SHP77 treated with DMSO at 0.1 percent for 48 hours (cell line): Measurements from ENCODE around the gene CIB1.

Experiments
- DNase-seq: peaks from one replicate; lab custom pipeline; 2025; lab: John Stamatoyannopoulos, UW

The CIB1 gene

GRCh38 chr15:90240856-90241255, 7.1 kb upstream of the CIB1 start:
- no peak for DNase-seq

GRCh38 chr15:90239371-90239770, 5.6 kb upstream of the CIB1 start:
- no peak for DNase-seq

DNA sequence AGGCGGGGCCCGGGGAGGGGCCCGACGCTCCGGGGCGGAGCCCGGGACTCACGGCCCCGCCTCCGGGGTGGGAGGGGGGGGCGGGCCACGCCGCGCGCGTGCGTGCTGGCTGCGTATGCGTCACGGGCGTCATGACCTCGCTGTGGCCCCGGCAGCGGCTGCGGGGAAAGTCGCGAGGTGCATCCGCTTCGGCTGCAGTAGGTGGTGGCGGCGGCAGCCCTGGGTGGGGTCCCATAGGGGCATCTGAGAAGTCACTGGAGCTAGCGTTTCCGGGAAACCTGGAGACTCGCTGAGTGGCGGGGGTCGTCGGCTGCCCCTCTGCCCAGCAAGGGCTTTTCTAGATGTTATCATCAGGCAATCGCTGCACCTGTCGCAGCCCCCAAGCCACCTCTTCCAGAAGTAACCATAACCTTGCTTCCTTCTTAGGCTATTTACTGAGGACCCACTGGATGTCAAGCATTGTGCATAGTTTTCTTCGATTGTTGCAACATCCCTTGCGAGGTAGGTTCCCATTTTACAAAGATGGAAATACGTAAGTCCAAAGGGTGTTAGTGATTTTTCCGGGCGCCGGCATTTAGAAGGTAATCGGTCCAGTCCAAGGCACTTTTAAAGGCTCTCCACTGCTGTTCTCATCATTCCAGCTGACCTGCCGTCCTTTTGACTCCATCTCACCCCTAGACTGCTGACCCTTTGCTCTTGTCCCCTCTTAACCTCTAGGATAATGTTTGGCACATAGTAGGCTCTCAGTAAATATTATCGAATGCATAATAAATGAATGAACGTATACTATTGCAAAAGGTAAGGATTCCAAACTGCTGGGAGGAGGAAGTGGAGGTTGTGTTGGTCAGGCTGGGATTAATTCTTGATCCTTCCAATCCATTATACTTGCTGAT, 601 bp upstream of the CIB1 start, which contains the start of gene GDPGP1:
Gene GDPGP1, plus strand, starts transcription at position 114 of the 893 bp plus-strand sequence. CDS start 6,700 bp downstream, outside the sequence.
- no peak for DNase-seq

DNA sequence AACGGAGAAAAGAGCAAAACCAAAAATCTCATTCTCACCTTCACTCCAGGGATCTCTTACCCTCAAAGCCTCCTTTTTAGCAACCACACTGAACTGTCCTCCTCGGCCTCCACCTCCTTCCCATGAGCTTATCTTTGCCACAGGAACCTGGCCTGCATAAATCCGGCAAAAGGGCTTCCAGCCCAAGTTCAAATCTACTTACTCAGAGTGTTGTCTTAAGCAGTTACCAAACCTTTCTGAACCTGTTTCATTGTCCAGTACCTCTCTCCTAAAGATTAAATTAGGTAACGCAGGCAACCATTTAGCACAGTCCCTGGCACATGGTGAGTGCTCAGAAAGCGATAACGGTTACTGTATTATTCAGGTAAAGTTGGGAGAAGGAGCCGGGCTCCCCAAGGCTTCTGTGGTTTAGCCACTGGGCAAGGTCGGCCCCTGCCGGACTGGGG, 777 bp downstream of the CIB1 start:
- DNase-seq: no peak

- DNase-seq: no peak
Observed at GRCh38 chr15:90232196-90232595, 1.5 kb downstream of the CIB1 start.

DNA sequence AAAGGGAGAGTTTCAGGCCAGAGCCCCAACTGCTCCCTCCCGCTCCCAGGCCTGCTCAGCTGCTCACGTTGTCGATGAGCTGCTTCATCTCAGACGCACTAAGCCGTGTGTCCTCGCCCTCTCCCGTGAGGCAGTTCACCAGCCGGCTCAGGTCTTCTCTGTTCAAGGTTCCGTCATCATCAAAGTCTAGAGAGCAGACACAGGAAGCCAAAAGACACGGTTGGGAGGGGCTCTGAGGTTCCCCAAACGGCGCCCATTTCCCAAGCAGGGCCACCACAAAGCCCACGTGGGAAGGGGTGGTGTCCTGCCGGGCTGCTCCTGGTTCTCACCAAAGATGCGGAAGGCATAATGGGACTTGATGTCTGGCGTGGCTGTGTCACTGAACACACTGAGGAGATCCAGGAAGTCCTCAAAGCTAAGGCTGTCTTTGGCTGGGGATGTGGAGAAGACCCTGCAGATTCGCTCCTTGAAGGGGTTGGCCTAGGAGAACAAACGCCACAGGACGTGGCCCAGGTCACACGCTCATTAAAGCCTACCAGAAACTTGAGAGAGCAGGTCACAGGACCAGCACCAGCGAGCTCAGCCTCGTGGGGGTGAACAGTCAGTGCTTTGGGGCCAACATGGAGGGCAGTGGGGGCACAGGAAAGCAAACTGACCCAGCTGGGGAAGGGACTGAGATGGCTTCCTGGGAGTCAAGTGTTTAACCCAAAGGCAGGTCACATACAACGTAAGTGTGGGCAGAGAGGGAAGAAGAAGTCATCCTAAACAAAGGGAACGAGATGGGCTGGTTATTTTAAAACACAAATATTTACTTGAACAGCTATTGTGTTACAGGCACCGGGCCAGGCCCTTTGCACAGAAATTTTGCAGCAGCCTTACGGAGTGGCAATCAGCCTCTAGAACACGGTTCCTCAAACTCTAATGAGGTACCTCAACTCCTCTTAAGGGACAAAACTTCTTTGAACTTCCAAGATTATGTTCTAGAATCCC, 2.4 kb downstream of the CIB1 start:
- DNase-seq: no peak

GRCh38 chr15:90230610-90231009, 3.1 kb downstream of the CIB1 start:
- no peak for DNase-seq

DNA sequence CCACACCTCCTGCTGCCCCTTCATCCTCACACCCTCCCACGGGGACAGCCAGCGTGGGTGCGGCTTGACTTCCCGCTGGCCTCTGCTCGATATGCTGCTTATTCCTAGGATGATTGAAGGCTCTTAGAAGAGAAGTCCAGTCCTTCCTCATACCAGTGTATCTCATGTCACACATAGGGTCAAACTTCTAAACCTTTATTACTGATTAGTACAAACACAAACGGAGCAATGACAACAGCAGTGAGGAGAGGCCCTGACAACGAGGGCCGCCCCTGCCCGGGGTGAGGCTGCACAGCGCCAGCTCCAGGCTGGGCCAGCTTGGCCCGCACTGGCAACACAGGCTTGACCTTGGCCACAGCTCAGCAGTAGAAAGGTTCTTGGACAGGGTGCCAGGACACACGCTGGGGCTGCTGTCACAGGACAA, 3.7 kb downstream of the CIB1 start:
- DNase-seq: no peak

GRCh38 chr15:90228960-90229359, 4.8 kb downstream of the CIB1 start:
- no peak for DNase-seq

GRCh38 chr15:90227816-90228772, 5.6 kb downstream of the CIB1 start:
- DNase-seq: no peak

GRCh38 chr15:90227336-90227735, 6.4 kb downstream of the CIB1 start:
- DNase-seq: no peak

GRCh38 chr15:90225504-90226234, 8.1 kb downstream of the CIB1 start:
- no peak for DNase-seq

DNA sequence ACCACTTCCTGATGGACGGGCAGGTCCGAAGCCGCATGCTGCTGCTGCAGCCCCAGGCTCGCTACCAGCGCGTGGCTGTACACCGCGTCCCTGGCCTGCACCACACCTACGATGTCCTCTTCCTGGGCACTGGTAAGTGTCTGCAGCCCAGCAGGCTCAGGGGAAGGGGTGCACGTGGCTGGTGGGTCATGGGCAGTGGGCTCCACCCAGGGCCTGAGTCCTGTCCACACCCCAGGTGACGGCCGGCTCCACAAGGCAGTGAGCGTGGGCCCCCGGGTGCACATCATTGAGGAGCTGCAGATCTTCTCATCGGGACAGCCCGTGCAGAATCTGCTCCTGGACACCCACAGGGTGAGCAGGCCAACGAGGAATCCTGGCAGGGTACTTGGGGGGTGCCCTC, 8.7 kb downstream of the CIB1 start:
- no peak for DNase-seq

DNA sequence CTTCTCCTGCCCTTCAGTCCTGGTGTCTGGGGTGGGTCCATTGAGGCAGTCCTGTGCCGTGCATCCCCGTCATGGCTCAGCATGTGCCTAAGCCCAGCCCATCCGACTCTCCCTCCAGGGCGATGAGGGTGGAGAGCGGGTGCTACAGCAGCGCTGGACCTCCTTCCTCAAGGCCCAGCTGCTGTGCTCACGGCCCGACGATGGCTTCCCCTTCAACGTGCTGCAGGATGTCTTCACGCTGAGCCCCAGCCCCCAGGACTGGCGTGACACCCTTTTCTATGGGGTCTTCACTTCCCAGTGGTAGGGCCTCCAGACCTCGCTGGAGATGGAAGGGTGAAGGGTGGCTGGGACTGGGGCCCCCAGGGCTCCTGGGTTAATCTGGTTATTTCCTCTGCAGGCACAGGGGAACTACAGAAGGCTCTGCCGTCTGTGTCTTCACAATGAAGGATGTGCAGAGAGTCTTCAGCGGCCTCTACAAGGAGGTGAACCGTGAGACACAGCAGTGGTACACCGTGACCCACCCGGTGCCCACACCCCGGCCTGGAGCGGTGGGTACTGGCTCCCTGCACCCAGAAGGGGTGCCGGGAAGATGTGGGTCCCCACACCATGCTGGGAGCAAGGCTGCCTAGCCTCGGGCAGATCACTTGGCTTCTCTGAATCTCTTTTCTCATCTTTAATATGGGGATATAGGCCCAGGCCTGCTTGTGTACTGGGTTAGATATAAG, 10.1 kb downstream of the CIB1 start:
- no peak for DNase-seq

DNA sequence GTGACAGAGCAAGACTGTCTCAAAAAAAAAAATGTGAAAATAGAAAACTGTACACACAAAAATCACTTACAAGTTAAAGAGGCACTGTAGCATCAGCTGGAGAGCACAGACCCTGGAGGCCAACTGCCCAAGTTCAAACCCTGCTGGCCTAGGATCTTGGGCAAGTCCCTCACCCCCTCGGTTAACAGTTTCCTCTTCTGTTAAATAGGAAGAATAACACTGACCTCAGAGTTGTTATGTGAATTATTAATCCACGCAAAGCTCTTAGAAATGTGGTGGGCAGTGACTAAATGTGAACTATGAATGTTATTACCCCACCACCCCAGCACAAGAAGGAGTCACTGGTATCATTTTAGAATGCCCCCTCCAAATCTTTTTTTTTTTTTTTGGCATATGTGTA, 11.2 kb downstream of the CIB1 start:
- DNase-seq: no peak

DNA sequence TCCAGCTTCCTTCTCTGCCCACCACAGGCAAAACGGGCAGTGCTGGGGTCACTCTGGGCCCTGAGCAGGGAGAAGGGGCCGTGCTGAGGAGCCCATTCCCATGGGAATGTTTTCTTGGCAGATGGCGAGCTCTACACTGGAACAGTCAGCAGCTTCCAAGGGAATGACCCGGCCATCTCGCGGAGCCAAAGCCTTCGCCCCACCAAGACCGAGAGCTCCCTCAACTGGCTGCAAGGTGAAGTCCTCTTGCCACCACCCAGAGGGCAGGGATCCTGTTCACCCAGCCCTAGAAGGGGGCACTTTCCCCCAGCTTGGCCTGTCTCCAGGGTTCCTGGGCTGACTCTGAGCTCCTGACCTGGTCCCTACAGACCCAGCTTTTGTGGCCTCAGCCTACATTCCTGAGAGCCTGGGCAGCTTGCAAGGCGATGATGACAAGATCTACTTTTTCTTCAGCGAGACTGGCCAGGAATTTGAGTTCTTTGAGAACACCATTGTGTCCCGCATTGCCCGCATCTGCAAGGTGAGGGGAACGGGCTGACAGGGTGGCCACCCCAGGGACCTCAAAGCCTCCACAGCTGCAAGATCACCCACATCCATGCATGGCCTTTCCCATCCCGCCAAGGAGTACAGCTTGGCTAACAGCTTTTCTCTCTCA, 12.4 kb downstream of the CIB1 start:
- DNase-seq: peak; percentile 72

- no peak for DNase-seq
Observed at GRCh38 chr15:90219421-90220141, 14.2 kb downstream of the CIB1 start.

DNA sequence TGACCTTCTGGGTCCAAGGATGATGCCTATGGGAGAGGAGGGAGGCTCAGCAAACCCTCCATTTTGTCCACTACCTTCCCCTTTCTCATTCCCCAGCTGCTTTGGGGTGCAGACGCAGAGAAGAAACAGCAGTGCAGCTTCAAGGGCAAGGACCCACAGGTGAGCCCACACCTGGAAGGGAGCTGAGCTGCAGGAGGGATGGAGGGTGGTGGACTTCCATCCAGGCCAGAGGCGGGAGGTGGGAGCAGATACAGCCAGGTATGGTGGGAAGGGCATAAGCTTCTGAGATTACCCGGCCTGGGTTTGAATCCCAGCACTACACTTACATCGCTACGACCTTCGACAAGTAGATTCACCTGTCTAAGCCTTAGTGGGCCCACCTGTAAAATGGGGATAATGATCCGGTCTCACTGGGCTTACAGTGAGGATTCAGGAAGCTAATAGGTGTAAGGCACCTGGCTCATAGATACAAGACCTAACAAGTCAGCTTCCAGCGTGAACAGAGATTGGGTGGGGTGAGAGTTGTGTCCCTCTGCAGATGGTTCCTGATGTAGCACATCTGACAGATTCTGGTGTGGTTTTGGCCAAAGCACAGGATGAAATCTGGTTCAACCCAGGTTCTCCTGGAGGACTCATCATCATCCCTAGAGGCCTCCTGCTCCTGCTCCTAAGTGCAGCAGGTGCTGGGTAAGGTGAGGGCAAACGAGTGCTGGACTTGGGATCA, 15.9 kb downstream of the CIB1 start:
- no peak for DNase-seq
